ENCODE results near the gene SMOC1.
"Not testable (repeated sequence)": the region's sequence is repeated elsewhere in the genome, so short reads cannot be mapped to it uniquely, and the experiment has no call there.

Gene SMOC1

GRCh38 chr14:69903046-69903445 is 23.8 kb downstream of the SMOC1 start:
- not testable (repeated sequence) for H3K27ac ChIP-seq (ENCODE audit: low read depth, low read length); H3K9ac ChIP-seq (ENCODE audit: low read depth, low read length); H3K27me3 ChIP-seq (ENCODE audit: insufficient read depth, low read length); H3K4me1 ChIP-seq (ENCODE audit: insufficient read depth, low read length); H3K36me3 ChIP-seq (ENCODE audit: insufficient read depth, low read length); H3K9me3 ChIP-seq (ENCODE audit: insufficient read depth, low read depth, low read length); H3K4me3 ChIP-seq (ENCODE audit: low read length)
- 96% methylated on average over 28 of the region's 29 CpGs for WGBS

GRCh38 chr14:69904246-69904645 is 25.0 kb downstream of the SMOC1 start:
- Histone ChIP-seq H3K9ac (ENCODE audit: low read depth, low read length) (no peak overlapping the region), H3K36me3 (ENCODE audit: insufficient read depth, low read length) (no peaks in the 10 kb centered on the region), H3K27ac (ENCODE audit: low read depth, low read length) (no peak overlapping the region), H3K4me3 (ENCODE audit: low read length) (no peak overlapping the region), H3K4me1 (ENCODE audit: insufficient read depth, low read length) (no peaks in the 10 kb centered on the region), H3K9me3 (ENCODE audit: insufficient read depth, low read depth, low read length) (peaks cover 3% of the 10 kb centered on the region; the same call in 1 of the 2 replicates), H3K27me3 (ENCODE audit: insufficient read depth, low read length) (peaks cover 3% of the 10 kb centered on the region; the same call in 1 of the 2 replicates)
- WGBS = 89% methylated on average over 1 of the region's 1 CpG

- H3K4me3 ChIP-seq (ENCODE audit: low read length) = no peak overlapping the region
- no peaks in the 10 kb centered on the region for H3K4me1 ChIP-seq (ENCODE audit: insufficient read depth, low read length)
- H3K36me3 ChIP-seq (ENCODE audit: insufficient read depth, low read length) = no peaks in the 10 kb centered on the region
- no peak overlapping the region for H3K27ac ChIP-seq (ENCODE audit: low read depth, low read length)
- WGBS = 46% methylated on average over 3 of the region's 3 CpGs
- H3K9me3 ChIP-seq (ENCODE audit: insufficient read depth, low read depth, low read length) = peaks cover 3% of the 10 kb centered on the region; the same call in 1 of the 2 replicates
- H3K9ac ChIP-seq (ENCODE audit: low read depth, low read length) = no peak overlapping the region
- H3K27me3 ChIP-seq (ENCODE audit: insufficient read depth, low read length) = peaks cover 3% of the 10 kb centered on the region; the same call in 1 of the 2 replicates
Observed at GRCh38 chr14:69906201-69906600, 27.0 kb downstream of the SMOC1 start.

DNA sequence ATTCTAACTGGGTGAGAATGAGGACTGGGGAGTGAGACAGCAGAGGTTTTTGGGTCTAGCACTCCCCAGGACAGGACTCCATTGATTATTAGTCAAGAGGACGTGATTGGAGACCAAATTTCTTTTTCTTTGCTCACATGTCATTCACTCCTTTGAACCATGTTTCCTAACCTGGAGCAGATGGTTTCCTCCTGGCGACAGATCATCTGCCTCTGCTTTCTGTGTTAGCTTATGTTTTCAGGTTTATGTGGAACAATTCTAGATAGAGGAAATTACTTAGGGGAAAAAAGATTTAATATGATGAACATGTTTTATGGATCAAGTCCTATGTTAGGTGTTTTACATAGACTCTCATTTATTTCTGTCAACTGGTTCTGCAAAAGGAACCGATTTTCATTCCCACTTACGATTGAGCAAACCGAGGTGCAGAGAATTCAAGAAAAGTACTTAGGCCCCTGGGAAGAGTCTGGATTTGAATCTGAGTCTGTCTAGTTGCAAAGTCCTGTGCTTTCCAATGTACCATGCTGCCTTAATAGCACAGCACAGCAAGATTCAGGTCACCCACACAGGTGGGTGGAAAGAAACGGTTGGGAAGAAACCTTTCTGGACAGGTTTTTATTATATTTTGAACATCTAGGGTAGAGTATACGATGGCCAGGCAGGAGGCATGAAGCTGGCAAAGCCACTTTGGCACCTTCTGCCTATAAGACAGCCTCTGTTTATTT is 30.8 kb downstream of the SMOC1 start:
- peaks cover 3% of the 10 kb centered on the region; the same call in 1 of the 2 replicates for H3K27me3 ChIP-seq (ENCODE audit: insufficient read depth, low read length)
- H3K36me3 ChIP-seq (ENCODE audit: insufficient read depth, low read length) = no peaks in the 10 kb centered on the region
- H3K4me3 ChIP-seq (ENCODE audit: low read length) = no peak overlapping the region
- no peak overlapping the region for H3K27ac ChIP-seq (ENCODE audit: low read depth, low read length)
- no peak overlapping the region for H3K9ac ChIP-seq (ENCODE audit: low read depth, low read length)
- H3K4me1 ChIP-seq (ENCODE audit: insufficient read depth, low read length) = no peaks in the 10 kb centered on the region; the same call in 1 of the 2 replicates
- whole genome bisulfite sequencing = 93% methylated on average over 7 of the region's 7 CpGs
- no peaks in the 10 kb centered on the region for H3K9me3 ChIP-seq (ENCODE audit: insufficient read depth, low read depth, low read length)

DNA sequence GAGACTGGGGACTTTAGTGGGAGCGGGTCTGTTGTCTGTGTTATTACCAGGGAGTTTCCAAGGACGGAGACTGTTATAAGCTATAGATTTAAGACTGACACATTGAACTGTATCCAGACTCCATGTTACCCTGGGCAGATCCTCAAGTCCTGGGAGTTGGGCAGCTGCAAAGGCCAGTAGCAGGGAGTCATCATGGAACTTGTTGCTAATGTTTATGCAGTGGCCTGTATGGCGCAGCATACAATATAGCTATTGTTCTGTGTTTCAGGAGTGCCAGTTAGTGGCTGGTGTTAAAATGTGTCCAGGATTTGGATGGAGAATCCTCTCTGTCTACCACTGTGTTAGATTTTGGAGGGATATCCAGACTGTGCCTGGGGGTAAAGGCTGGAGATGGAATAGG is 31.7 kb downstream of the SMOC1 start:
- Histone ChIP-seq H3K4me3 (ENCODE audit: low read length) (no peak overlapping the region), H3K27ac (ENCODE audit: low read depth, low read length) (no peak overlapping the region), H3K36me3 (ENCODE audit: insufficient read depth, low read length) (no peaks in the 10 kb centered on the region), H3K4me1 (ENCODE audit: insufficient read depth, low read length) (no peaks in the 10 kb centered on the region; the same call in 1 of the 2 replicates), H3K9me3 (ENCODE audit: insufficient read depth, low read depth, low read length) (no peaks in the 10 kb centered on the region), H3K9ac (ENCODE audit: low read depth, low read length) (no peak overlapping the region), H3K27me3 (ENCODE audit: insufficient read depth, low read length) (peaks cover 3% of the 10 kb centered on the region; the same call in 1 of the 2 replicates)
- WGBS = 92% methylated on average over 3 of the region's 3 CpGs

- H3K4me1 ChIP-seq (ENCODE audit: insufficient read depth, low read length) = peaks cover 5% of the 10 kb centered on the region
- H3K36me3 ChIP-seq (ENCODE audit: insufficient read depth, low read length) = no peaks in the 10 kb centered on the region
- no peaks in the 10 kb centered on the region for H3K27me3 ChIP-seq (ENCODE audit: insufficient read depth, low read length)
- H3K9ac ChIP-seq (ENCODE audit: low read depth, low read length) = no peak overlapping the region
- WGBS = 85% methylated on average over 1 of the region's 1 CpG
- H3K4me3 ChIP-seq (ENCODE audit: low read length) = no peak overlapping the region
- no peaks in the 10 kb centered on the region for H3K9me3 ChIP-seq (ENCODE audit: insufficient read depth, low read depth, low read length)
- H3K27ac ChIP-seq (ENCODE audit: low read depth, low read length) = no peak overlapping the region
Observed at GRCh38 chr14:69913686-69914085, 34.5 kb downstream of the SMOC1 start.

DNA sequence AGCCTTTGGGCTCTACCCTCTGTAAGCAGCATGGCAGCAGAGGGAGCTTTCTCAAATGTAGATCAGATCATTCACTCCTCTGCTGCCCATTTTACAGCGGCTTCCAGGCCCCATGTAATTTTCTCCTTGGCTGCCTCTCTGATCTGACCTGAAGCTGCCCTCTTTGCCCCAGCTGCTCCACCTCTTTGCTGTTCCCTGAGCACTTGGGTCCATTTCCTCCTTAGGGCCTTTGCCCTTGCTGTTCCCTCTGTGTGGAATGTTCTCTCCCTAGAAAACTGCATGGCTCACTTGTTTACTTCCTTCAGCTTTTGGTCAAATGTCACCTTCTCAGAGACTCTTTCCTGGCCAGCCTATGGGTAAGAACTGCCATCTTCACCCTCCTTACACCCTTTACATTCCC is 37.2 kb downstream of the SMOC1 start:
- 90% methylated on average over 1 of the region's 1 CpG for whole genome bisulfite sequencing
- Histone ChIP-seq H3K4me3 (ENCODE audit: low read length) (no peak overlapping the region), H3K36me3 (ENCODE audit: insufficient read depth, low read length) (no peaks in the 10 kb centered on the region), H3K4me1 (ENCODE audit: insufficient read depth, low read length) (peaks cover 5% of the 10 kb centered on the region), H3K9me3 (ENCODE audit: insufficient read depth, low read depth, low read length) (no peaks in the 10 kb centered on the region), H3K27me3 (ENCODE audit: insufficient read depth, low read length) (no peaks in the 10 kb centered on the region), H3K27ac (ENCODE audit: low read depth, low read length) (no peak overlapping the region), H3K9ac (ENCODE audit: low read depth, low read length) (no peak overlapping the region)

DNA sequence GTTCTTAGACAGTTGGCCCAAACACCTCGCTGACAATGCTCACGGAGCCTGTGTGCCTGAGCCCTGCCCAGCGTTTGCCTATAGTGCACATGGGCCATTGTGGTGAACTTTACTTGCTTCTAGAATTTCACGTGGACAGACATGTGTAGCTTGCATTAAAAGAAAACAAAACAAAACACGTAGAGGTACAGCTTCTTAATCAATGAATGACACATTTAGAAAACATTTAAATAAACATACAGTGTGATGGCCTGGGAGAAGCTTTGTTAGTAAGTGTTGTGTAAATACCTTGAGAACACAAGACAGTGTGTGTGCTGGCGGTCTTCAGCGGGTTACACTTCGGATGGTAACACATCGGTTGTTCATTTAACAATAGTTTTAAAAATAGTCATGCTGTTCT is 38.1 kb downstream of the SMOC1 start:
- WGBS = 90% methylated on average over 9 of the region's 9 CpGs
- H3K4me1 ChIP-seq (ENCODE audit: insufficient read depth, low read length) = peaks cover 5% of the 10 kb centered on the region
- H3K36me3 ChIP-seq (ENCODE audit: insufficient read depth, low read length) = no peaks in the 10 kb centered on the region
- H3K9me3 ChIP-seq (ENCODE audit: insufficient read depth, low read depth, low read length) = no peaks in the 10 kb centered on the region
- H3K27me3 ChIP-seq (ENCODE audit: insufficient read depth, low read length) = no peaks in the 10 kb centered on the region
- H3K9ac ChIP-seq (ENCODE audit: low read depth, low read length) = no peak overlapping the region; the same call in 1 of the 2 replicates
- no peak overlapping the region for H3K27ac ChIP-seq (ENCODE audit: low read depth, low read length)
- H3K4me3 ChIP-seq (ENCODE audit: low read length) = no peak overlapping the region

GRCh38 chr14:69919815-69920214 is 40.6 kb downstream of the SMOC1 start:
- Histone ChIP-seq H3K4me1 (ENCODE audit: insufficient read depth, low read length) (peaks cover 5% of the 10 kb centered on the region; the same call in 1 of the 2 replicates), H3K4me3 (ENCODE audit: low read length) (no peak overlapping the region)

GRCh38 chr14:69921052-69921451 is 41.8 kb downstream of the SMOC1 start:
- Histone ChIP-seq H3K36me3 (ENCODE audit: insufficient read depth, low read length) (no peaks in the 10 kb centered on the region), H3K27ac (ENCODE audit: low read depth, low read length) (no peak overlapping the region), H3K9me3 (ENCODE audit: insufficient read depth, low read depth, low read length) (no peaks in the 10 kb centered on the region), H3K27me3 (ENCODE audit: insufficient read depth, low read length) (no peaks in the 10 kb centered on the region), H3K9ac (ENCODE audit: low read depth, low read length) (no peak overlapping the region), H3K4me1 (ENCODE audit: insufficient read depth, low read length) (peaks cover 5% of the 10 kb centered on the region; the same call in 1 of the 2 replicates), H3K4me3 (ENCODE audit: low read length) (no peak overlapping the region)
- WGBS = 95% methylated on average over 9 of the region's 9 CpGs

More at GRCh38 chr14:69919815-69920214, 40.6 kb downstream of the SMOC1 start:
- no peaks in the 10 kb centered on the region for H3K27me3 ChIP-seq (ENCODE audit: insufficient read depth, low read length)
- no peaks in the 10 kb centered on the region for H3K9me3 ChIP-seq (ENCODE audit: insufficient read depth, low read depth, low read length)
- no peak overlapping the region for H3K9ac ChIP-seq (ENCODE audit: low read depth, low read length)
- H3K36me3 ChIP-seq (ENCODE audit: insufficient read depth, low read length) = no peaks in the 10 kb centered on the region
- 95% methylated on average over 1 of the region's 1 CpG for whole genome bisulfite sequencing
- no peak overlapping the region for H3K27ac ChIP-seq (ENCODE audit: low read depth, low read length)

DNA sequence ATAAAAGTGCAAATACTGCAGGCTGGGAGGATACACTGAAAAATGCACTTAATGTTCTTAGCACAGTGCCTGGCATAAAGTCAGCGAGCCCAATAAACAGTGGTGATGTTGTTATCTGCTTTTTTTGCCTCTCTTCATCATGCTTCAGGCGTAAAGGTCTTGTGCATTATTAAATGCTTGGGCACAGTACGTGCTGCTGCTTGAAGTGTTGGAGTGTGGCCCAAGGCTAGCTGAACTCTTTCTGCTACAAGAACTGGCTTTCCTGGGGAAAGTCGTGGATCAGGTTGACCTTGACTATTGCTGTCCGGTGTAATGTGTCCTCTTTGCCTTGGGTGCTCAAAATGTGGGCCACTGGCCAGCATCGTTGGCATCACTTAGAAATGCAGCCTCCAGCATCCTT is 43.0 kb downstream of the SMOC1 start:
- whole genome bisulfite sequencing = 92% methylated on average over 6 of the region's 6 CpGs

More for the DNA sequence above, 43.0 kb downstream of the SMOC1 start:
- Histone ChIP-seq H3K36me3 (ENCODE audit: insufficient read depth, low read length) (no peaks in the 10 kb centered on the region), H3K27me3 (ENCODE audit: insufficient read depth, low read length) (no peaks in the 10 kb centered on the region), H3K27ac (ENCODE audit: low read depth, low read length) (no peak overlapping the region), H3K9me3 (ENCODE audit: insufficient read depth, low read depth, low read length) (no peaks in the 10 kb centered on the region), H3K9ac (ENCODE audit: low read depth, low read length) (no peak overlapping the region), H3K4me1 (ENCODE audit: insufficient read depth, low read length) (peaks cover 2% of the 10 kb centered on the region; the same call in 1 of the 2 replicates), H3K4me3 (ENCODE audit: low read length) (no peak overlapping the region)
